ENCODE data around the gene OR1L8. TPM values are rescaled to one million over a fixed set of nuclear protein-coding genes. Genes with fewer than 3 reads are reported as not detected.
A peak's percentile ranks its signal among the peaks of the same experiment; 100 is the strongest.
"Not testable (repeated sequence)": the region's sequence is repeated elsewhere in the genome, so short reads cannot be mapped to it uniquely, and the experiment has no call there.

Gene OR1L8
- polyA plus RNA-seq (2012; ENCODE audit: insufficient read depth, insufficient read length): not detected

GRCh38 chr9:122583284-122583683 lies at the start of gene OR1L8:
OR1L8 (minus strand) TSS chr9:122583384; CDS start chr9:122568477, 14,907 bp downstream.
- H3K4me3 ChIP-seq (ENCODE audit: low read length); DNase-seq (ENCODE audit: low read depth, low spot score): not testable (repeated sequence)

GRCh38 chr9:122619996-122620395 lies 36.8 kb upstream of the OR1L8 start:
- DNase-seq (ENCODE audit: low read depth, low spot score): no peak
- H3K4me3 ChIP-seq (ENCODE audit: low read length): no peak overlapping the region

- no peak for DNase-seq (ENCODE audit: low read depth, low spot score)
- no peak within 1 kb of the TSS for H3K4me3 ChIP-seq (ENCODE audit: low read length)
Observed at GRCh38 chr9:122614362-122614761, 31.2 kb upstream of the OR1L8 start, which contains the start of gene OR1Q1. OR1Q1 (plus strand) TSS chr9:122614738; CDS start chr9:122614738, 0 bp downstream.

GRCh38 chr9:122609804-122610203 lies 26.6 kb upstream of the OR1L8 start:
- no peak for DNase-seq (ENCODE audit: low read depth, low spot score)
- H3K4me3 ChIP-seq (ENCODE audit: low read length): no peak overlapping the region

- no peak for DNase-seq (ENCODE audit: low read depth, low spot score)
- H3K4me3 ChIP-seq (ENCODE audit: low read length): no peak overlapping the region
Observed at GRCh38 chr9:122606587-122606986, 23.4 kb upstream of the OR1L8 start.

GRCh38 chr9:122605691-122606090 lies 22.5 kb upstream of the OR1L8 start:
- DNase-seq (ENCODE audit: low read depth, low spot score): no peak
- no peak overlapping the region for H3K4me3 ChIP-seq (ENCODE audit: low read length)

- no peak for DNase-seq (ENCODE audit: low read depth, low spot score)
- no peak overlapping the region for H3K4me3 ChIP-seq (ENCODE audit: low read length)
Observed at GRCh38 chr9:122580360-122580759, 2.8 kb downstream of the OR1L8 start.

- no peak overlapping the region for H3K4me3 ChIP-seq (ENCODE audit: low read length)
- DNase-seq (ENCODE audit: low read depth, low spot score): no peak
Observed at GRCh38 chr9:122579874-122580273, 3.3 kb downstream of the OR1L8 start.

- no peak overlapping the region for H3K4me3 ChIP-seq (ENCODE audit: low read length)
- no peak for DNase-seq (ENCODE audit: low read depth, low spot score)
Observed at GRCh38 chr9:122572456-122572855, 10.7 kb downstream of the OR1L8 start.

- H3K4me3 ChIP-seq (ENCODE audit: low read length): no peak overlapping the region
- DNase-seq (ENCODE audit: low read depth, low spot score): no peak
Observed at GRCh38 chr9:122567901-122568300, 15.3 kb downstream of the OR1L8 start.

GRCh38 chr9:122562134-122562760 lies 20.9 kb downstream of the OR1L8 start:
- peak overlapping the region; percentile 28 for H3K4me3 ChIP-seq (ENCODE audit: low read length)
- DNase-seq (ENCODE audit: low read depth, low spot score): peak; percentile 86

GRCh38 chr9:122561446-122561845 lies 21.7 kb downstream of the OR1L8 start:
- DNase-seq (ENCODE audit: low read depth, low spot score): no peak
- no peak overlapping the region for H3K4me3 ChIP-seq (ENCODE audit: low read length)

- no peak for DNase-seq (ENCODE audit: low read depth, low spot score)
- no peak within 1 kb of the TSS for H3K4me3 ChIP-seq (ENCODE audit: low read length)
Observed at GRCh38 chr9:122552812-122553211, 30.4 kb downstream of the OR1L8 start, which contains the start of gene OR1N2. OR1N2 (plus strand) TSS chr9:122553112; CDS start chr9:122553212, 100 bp downstream.

- no peak for DNase-seq (ENCODE audit: low read depth, low spot score)
- H3K4me3 ChIP-seq (ENCODE audit: low read length): no peak overlapping the region
Observed at GRCh38 chr9:122551371-122551770, 31.8 kb downstream of the OR1L8 start.

GRCh38 chr9:122546196-122546595 lies 37.0 kb downstream of the OR1L8 start:
- no peak for DNase-seq (ENCODE audit: low read depth, low spot score)
- H3K4me3 ChIP-seq (ENCODE audit: low read length): no peak overlapping the region

- no peak overlapping the region for H3K4me3 ChIP-seq (ENCODE audit: low read length)
- DNase-seq (ENCODE audit: low read depth, low spot score): no peak
Observed at GRCh38 chr9:122538757-122539156, 44.4 kb downstream of the OR1L8 start.

- not testable (repeated sequence) for H3K4me3 ChIP-seq (ENCODE audit: low read length); DNase-seq (ENCODE audit: low read depth, low spot score)
Observed at GRCh38 chr9:122537066-122537465, 46.1 kb downstream of the OR1L8 start.

GRCh38 chr9:122536134-122536533 lies 47.0 kb downstream of the OR1L8 start:
- H3K4me3 ChIP-seq (ENCODE audit: low read length): no peak overlapping the region
- DNase-seq (ENCODE audit: low read depth, low spot score): no peak

GRCh38 chr9:122531157-122531556 lies 52.0 kb downstream of the OR1L8 start:
- not testable (repeated sequence) for DNase-seq (ENCODE audit: low read depth, low spot score); H3K4me3 ChIP-seq (ENCODE audit: low read length)

- DNase-seq (ENCODE audit: low read depth, low spot score): no peak
- H3K4me3 ChIP-seq (ENCODE audit: low read length): no peak within 1 kb of the TSS
Observed at GRCh38 chr9:122527193-122527592, 56.0 kb downstream of the OR1L8 start, which contains the start of gene OR1N1. OR1N1 (minus strand) TSS chr9:122527293; CDS start chr9:122527293, 0 bp downstream.

- H3K4me3 ChIP-seq (ENCODE audit: low read length): no peak overlapping the region
- no peak for DNase-seq (ENCODE audit: low read depth, low spot score)
Observed at GRCh38 chr9:122526602-122527001, 56.6 kb downstream of the OR1L8 start.
